Glutamatergic neuron (in vitro differentiated cells): ENCODE measurements around the gene MTR. TPM values are rescaled to one million over a fixed set of nuclear protein-coding genes. Genes with fewer than 3 reads are reported as not detected.

Experiments
- DNase-seq: peaks from one replicate; pipeline ENCODE4 v3.0.0; 2022
- H3K27ac Mint-ChIP-seq: one replicate; pipeline ENCODE4 v1.8.0; 2020; ENCODE audit warnings: mild to moderate bottlenecking, mixed read lengths, inconsistent platforms; ENCODE audit not compliant: unreplicated experiment
- H3K27me3 Mint-ChIP-seq: one replicate; pipeline ENCODE4 v1.8.0; 2020; ENCODE audit warnings: mild to moderate bottlenecking, moderate library complexity, mixed read lengths, inconsistent platforms; ENCODE audit not compliant: unreplicated experiment
- H3K36me3 Mint-ChIP-seq: one replicate; pipeline ENCODE4 v1.8.0; 2020; ENCODE audit warnings: mild to moderate bottlenecking, mixed read lengths, inconsistent platforms; ENCODE audit not compliant: unreplicated experiment
- H3K4me1 Mint-ChIP-seq: one replicate; pipeline ENCODE4 v1.8.0; 2020; ENCODE audit warnings: mild to moderate bottlenecking, low read depth, mixed read lengths, inconsistent platforms; ENCODE audit not compliant: unreplicated experiment
- H3K4me3 Mint-ChIP-seq: one replicate; pipeline ENCODE4 v1.8.0; 2020; ENCODE audit warnings: mild to moderate bottlenecking, mixed read lengths, inconsistent platforms; ENCODE audit not compliant: unreplicated experiment
- H3K9me3 Mint-ChIP-seq: one replicate; pipeline ENCODE4 v1.8.0; 2020; ENCODE audit warnings: mild to moderate bottlenecking, moderate library complexity, mixed read lengths, inconsistent platforms; ENCODE audit not compliant: unreplicated experiment
- total RNA-seq: library from RNA; stranded (reverse); fragmentation: NEBNext Ultra II Directional; extraction: Animal tissue kit (Norgen Biotek cat#: 25700); gene quantifications from one replicate; pipeline ENCODE4 v1.2.1, GENCODE V29; 2021; ENCODE audit not compliant: unreplicated experiment
- TF ChIP-seq, protein P1 (sequence below): fragments of 200-600 bp; sonication (generic); IDR thresholded peaks from one replicate; pipeline ENCODE4 v1.5.0; 2021; ENCODE audit not compliant: partially characterized antibody, unreplicated experiment

Gene MTR
- total RNA-seq, 1 donor from 2014 or later = 33.2 TPM

DNA sequence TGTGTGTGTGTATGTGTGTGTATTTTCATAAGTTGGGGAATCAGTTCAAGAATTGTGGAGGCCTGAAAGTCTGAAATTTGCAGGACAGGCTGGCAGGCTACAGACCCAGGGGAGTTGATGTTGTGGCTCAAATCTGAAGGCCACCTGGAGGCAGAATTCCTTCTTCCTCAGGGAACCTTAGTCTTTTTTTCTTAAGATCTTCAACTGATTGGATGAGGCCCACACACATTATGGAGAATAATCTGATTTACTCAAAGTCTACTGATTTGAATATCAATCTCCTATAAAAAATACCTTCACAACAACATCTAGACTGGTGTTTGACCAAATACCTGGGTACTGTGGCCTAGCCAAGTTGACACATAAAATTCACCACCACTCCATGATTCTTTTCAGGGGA lies 147.3 kb downstream of the MTR start:
- no peak for DNase-seq
- Mint-ChIP-seq H3K4me3 (no peak overlapping the region), H3K4me1 (no peaks in the 10 kb centered on the region)

DNA sequence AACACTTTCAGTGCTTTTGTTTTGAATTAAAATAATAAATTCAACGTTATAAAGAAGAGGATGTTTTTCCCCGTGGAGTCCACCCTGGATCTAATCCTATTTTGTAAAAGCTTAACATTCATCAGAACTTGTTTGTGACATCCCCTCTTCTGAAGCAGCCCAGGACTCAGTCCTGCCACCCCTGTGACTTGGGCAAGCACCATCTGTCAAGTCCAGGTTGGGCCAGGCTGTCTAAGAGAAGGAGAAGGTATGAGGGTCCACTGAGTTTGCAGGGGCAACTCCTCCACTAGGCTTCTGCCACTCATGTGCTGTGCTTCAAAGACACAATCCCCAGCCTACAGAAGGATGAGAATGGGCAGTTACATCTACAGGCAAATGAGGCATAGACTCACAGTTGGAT lies 149.5 kb downstream of the MTR start:
- TF ChIP-seq, protein P1, sequence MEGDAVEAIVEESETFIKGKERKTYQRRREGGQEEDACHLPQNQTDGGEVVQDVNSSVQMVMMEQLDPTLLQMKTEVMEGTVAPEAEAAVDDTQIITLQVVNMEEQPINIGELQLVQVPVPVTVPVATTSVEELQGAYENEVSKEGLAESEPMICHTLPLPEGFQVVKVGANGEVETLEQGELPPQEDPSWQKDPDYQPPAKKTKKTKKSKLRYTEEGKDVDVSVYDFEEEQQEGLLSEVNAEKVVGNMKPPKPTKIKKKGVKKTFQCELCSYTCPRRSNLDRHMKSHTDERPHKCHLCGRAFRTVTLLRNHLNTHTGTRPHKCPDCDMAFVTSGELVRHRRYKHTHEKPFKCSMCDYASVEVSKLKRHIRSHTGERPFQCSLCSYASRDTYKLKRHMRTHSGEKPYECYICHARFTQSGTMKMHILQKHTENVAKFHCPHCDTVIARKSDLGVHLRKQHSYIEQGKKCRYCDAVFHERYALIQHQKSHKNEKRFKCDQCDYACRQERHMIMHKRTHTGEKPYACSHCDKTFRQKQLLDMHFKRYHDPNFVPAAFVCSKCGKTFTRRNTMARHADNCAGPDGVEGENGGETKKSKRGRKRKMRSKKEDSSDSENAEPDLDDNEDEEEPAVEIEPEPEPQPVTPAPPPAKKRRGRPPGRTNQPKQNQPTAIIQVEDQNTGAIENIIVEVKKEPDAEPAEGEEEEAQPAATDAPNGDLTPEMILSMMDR = no peak
- Mint-ChIP-seq H3K4me3 (no peak overlapping the region), H3K27me3 (no peaks in the 10 kb centered on the region), H3K27ac (no peak overlapping the region), H3K4me1 (no peaks in the 10 kb centered on the region), H3K9me3 (peaks cover 1% of the 10 kb centered on the region), H3K36me3 (peaks cover 3% of the 10 kb centered on the region)
- DNase-seq = no peak

More for the DNA sequence above, 147.3 kb downstream of the MTR start:
- Mint-ChIP-seq H3K36me3 (peaks cover 4% of the 10 kb centered on the region), H3K9me3 (no peaks in the 10 kb centered on the region), H3K27me3 (no peaks in the 10 kb centered on the region), H3K27ac (no peak overlapping the region)
- TF ChIP-seq, protein P1 = no peak

DNA sequence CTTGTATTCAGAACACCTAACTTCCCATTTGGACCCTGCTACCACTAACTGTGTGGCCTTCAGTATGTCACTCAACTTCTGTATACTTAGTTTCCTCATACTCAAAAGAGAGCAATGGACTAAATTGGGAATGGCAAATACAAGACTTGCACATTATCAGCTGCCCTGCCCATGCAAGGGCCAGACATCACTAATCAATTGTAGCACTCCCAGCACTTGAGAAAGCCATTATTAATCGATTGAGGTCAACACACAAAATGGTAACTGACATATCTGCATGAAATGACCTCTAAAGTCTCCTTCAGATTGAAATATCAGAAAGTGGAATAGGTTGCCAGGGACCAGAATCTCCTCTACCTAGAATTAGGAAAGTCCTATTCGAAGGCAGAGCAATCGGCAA lies 149.9 kb downstream of the MTR start:
- H3K27ac Mint-ChIP-seq = no peak overlapping the region
- TF ChIP-seq, protein P1 = no peak
- H3K4me3 Mint-ChIP-seq = no peak overlapping the region
- H3K4me1 Mint-ChIP-seq = no peaks in the 10 kb centered on the region
- H3K27me3 Mint-ChIP-seq = no peaks in the 10 kb centered on the region
- DNase-seq = no peak
- H3K9me3 Mint-ChIP-seq = peaks cover 1% of the 10 kb centered on the region
- H3K36me3 Mint-ChIP-seq = peaks cover 3% of the 10 kb centered on the region

DNA sequence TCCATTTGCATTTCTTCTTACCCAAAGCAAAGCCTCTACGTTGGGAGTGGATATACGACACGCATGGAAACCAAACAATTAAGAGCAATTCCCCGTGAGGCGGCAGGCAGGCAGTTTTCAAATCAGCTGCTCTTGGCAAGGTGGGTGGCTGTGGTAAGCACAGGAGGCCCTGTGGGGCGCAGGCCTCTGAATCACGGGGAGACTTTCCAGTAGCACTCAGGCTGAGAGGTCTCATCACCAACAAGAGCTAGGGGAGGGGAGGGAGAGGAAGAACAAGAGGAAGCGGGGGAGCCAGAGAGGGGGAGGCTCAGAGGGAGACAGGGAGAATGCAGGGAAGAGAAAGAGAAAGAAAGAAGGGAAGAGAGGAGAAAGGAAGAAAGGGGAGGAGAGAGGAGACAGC lies 152.7 kb downstream of the MTR start:
- no peak for DNase-seq
- H3K9me3 Mint-ChIP-seq = peaks cover 1% of the 10 kb centered on the region
- H3K27ac Mint-ChIP-seq = no peak overlapping the region
- H3K4me3 Mint-ChIP-seq = no peak overlapping the region
- TF ChIP-seq, protein P1 = no peak
- peaks cover 2% of the 10 kb centered on the region for H3K27me3 Mint-ChIP-seq
- H3K4me1 Mint-ChIP-seq = no peaks in the 10 kb centered on the region
- H3K36me3 Mint-ChIP-seq = no peaks in the 10 kb centered on the region

DNA sequence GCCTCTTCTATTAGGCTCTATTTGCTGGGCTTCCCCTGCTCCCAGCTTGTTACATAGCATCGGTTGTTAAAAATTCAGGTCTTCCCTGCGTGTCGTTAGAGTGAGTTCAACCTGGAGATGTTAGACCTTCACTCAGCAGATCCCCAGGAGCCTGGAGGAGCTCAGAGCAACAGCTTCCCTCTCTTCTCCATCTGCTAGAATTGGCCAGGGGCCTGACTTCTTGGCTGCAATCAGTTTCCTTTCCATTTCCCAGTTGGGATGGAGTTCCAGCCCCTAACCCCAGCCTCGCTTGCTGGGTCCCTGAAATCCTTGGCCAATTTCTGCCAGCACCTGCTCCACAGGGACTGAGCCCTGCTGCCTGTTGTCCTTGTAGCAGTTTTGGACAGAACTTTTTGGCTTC lies 153.3 kb downstream of the MTR start:
- H3K36me3 Mint-ChIP-seq = no peaks in the 10 kb centered on the region
- no peak for DNase-seq
- H3K9me3 Mint-ChIP-seq = peaks cover 1% of the 10 kb centered on the region
- H3K27me3 Mint-ChIP-seq = peaks cover 2% of the 10 kb centered on the region
- TF ChIP-seq, protein P1 = no peak
- H3K4me1 Mint-ChIP-seq = no peaks in the 10 kb centered on the region
- H3K27ac Mint-ChIP-seq = no peak overlapping the region
- no peak overlapping the region for H3K4me3 Mint-ChIP-seq
